IMR-90 (cell line): ENCODE data around the gene MKRN2OS. TPM values are rescaled to one million over a fixed set of nuclear protein-coding genes. Genes with fewer than 3 reads are reported as not detected.

ENCODE experiments used
- ATAC-seq: fragments of 200-7000 bp; cut with Tn5 transposase; 2 replicates; pipeline ENCODE4 v1.9.1; 2020; ENCODE audit warnings: low read depth, mild to moderate bottlenecking, moderate library complexity
- Bru-seq: library from RNA; stranded (reverse); fragments of 400-500 nt; gene quantifications from one replicate; lab custom pipeline; 2021; lab: Mats Ljungman, UMichigan
- BruChase-seq, 2 experiments: library from RNA; stranded (reverse); fragments of 400-500 nt; gene quantifications; one replicate each; lab custom pipeline; 2021; lab: Mats Ljungman, UMichigan
- BruUV-seq: library from RNA; stranded (reverse); fragments of 400-500 nt; replicated peaks from 2 replicates; lab custom pipeline; 2021; lab: Mats Ljungman, UMichigan
- CTCF ChIA-PET: fragments of 300-600 bp; formaldehyde crosslinking; extraction: SDS; loops from one replicate; lab custom pipeline; 2021; ENCODE audit warnings: antibody characterized with exemption; lab: Yijun Ruan, JAX
- POLR2A ChIA-PET: fragments of 300-600 bp; sonication (Branson Sonifier 250); formaldehyde crosslinking; loops from one replicate; lab custom pipeline; 2022; ENCODE audit warnings: antibody characterized with exemption; ENCODE audit not compliant: unreplicated experiment; lab: Charles Lee
- DNase-seq: peaks from one replicate; pipeline ENCODE4 v3.0.0; 2013
- H2AFZ ChIP-seq: replicated peaks from 2 replicates; pipeline ENCODE3; 2013; ENCODE audit warnings: low read length, mild to moderate bottlenecking; ENCODE audit not compliant: poor library complexity
- H2AK5ac ChIP-seq: 2 replicates; pipeline ENCODE4 v1.6.1; 2013; ENCODE audit warnings: low read depth, low read length, inconsistent platforms
- H2AK9ac ChIP-seq: replicated peaks from 2 replicates; pipeline ENCODE3; 2013; ENCODE audit warnings: mild to moderate bottlenecking, low read depth, low read length, moderate library complexity; ENCODE audit not compliant: poor library complexity
- H2BK120ac ChIP-seq: 2 replicates; pipeline ENCODE4 v1.6.1; 2013; ENCODE audit warnings: low read depth, low read length, inconsistent platforms
- H2BK15ac ChIP-seq: 3 replicates; pipeline ENCODE4 v1.6.1; 2013; ENCODE audit warnings: low read depth, low read length, inconsistent platforms
- H2BK20ac ChIP-seq: 2 replicates; pipeline ENCODE4 v1.6.1; 2013; ENCODE audit warnings: low read depth, mild to moderate bottlenecking, inconsistent platforms, low read length, moderate library complexity
- H2BK5ac ChIP-seq: 2 replicates; pipeline ENCODE4 v1.6.1; 2013; ENCODE audit warnings: mild to moderate bottlenecking, low read depth, low read length, inconsistent platforms; ENCODE audit not compliant: poor library complexity, severe bottlenecking
- H3K14ac ChIP-seq: replicated peaks from 2 replicates; pipeline ENCODE4 v1.6.1; 2013; ENCODE audit warnings: low read depth, low read length, inconsistent platforms
- H3K18ac ChIP-seq: 2 replicates; pipeline ENCODE4 v1.6.1; 2013; ENCODE audit warnings: low read depth, low read length, control low read depth
- H3K23ac ChIP-seq: 2 replicates; pipeline ENCODE4 v1.6.1; 2013; ENCODE audit warnings: low read depth, low read length, inconsistent platforms
- H3K27ac ChIP-seq: 2 replicates; pipeline ENCODE4 v1.5.1; 2013; ENCODE audit warnings: mild to moderate bottlenecking, control low read depth, low read length; ENCODE audit not compliant: insufficient read depth
- H3K27me3 ChIP-seq: 2 replicates; pipeline ENCODE4 v1.6.1; 2013; ENCODE audit warnings: low read length; ENCODE audit not compliant: control insufficient read depth, insufficient read depth
- H3K36me3 ChIP-seq: 2 replicates; pipeline ENCODE4 v1.6.1; 2013; ENCODE audit warnings: low read length, mixed read lengths; ENCODE audit not compliant: control insufficient read depth, insufficient read depth
- H3K4ac ChIP-seq: 2 replicates; pipeline ENCODE4 v1.6.1; 2013; ENCODE audit warnings: low read depth, low read length, inconsistent platforms
- H3K4me1 ChIP-seq: 2 replicates; pipeline ENCODE4 v1.6.1; 2013; ENCODE audit warnings: low read length, mixed read lengths; ENCODE audit not compliant: control insufficient read depth, insufficient read depth
- H3K4me2 ChIP-seq: 2 replicates; pipeline ENCODE4 v1.6.1; 2013; ENCODE audit warnings: low read depth, mild to moderate bottlenecking, control low read depth, low read length, moderate library complexity
- H3K4me3 ChIP-seq: 2 replicates; pipeline ENCODE4 v1.5.1; 2013; ENCODE audit warnings: low read depth, mild to moderate bottlenecking, control low read depth, low read length, moderate library complexity; ENCODE audit not compliant: insufficient read depth
- H3K56ac ChIP-seq: 2 replicates; pipeline ENCODE4 v1.6.1; 2013; ENCODE audit warnings: low read length, inconsistent platforms; ENCODE audit not compliant: insufficient read depth; ENCODE audit errors: extremely low read depth
- H3K79me1 ChIP-seq, 2 experiments: 2 replicates each; pipeline ENCODE4 v1.6.1; 2013; ENCODE audit warnings: low read length in 2 of 2, inconsistent platforms in 1 of 2, low read depth in 1 of 2
- H3K9ac ChIP-seq: 2 replicates; pipeline ENCODE4 v1.6.1; 2013; ENCODE audit warnings: low read depth, low read length, control low read depth
- H3K9me1 ChIP-seq: 2 replicates; pipeline ENCODE4 v1.6.1; 2013; ENCODE audit warnings: low read length, inconsistent platforms; ENCODE audit not compliant: insufficient read depth
- H3K9me3 ChIP-seq: 2 replicates; pipeline ENCODE4 v1.6.1; 2013; ENCODE audit warnings: low read length; ENCODE audit not compliant: control insufficient read depth, insufficient read depth
- H4K20me1 ChIP-seq: 2 replicates; pipeline ENCODE4 v1.6.1; 2013; ENCODE audit warnings: low read length, inconsistent platforms; ENCODE audit not compliant: insufficient read depth
- H4K5ac ChIP-seq: 2 replicates; pipeline ENCODE4 v1.6.1; 2013; ENCODE audit warnings: mild to moderate bottlenecking, low read depth, low read length, control low read depth
- H4K8ac ChIP-seq, 2 experiments: 2 replicates each; pipeline ENCODE4 v1.6.1; 2013; ENCODE audit warnings: low read depth in 2 of 2, low read length in 2 of 2, control low read depth in 1 of 2, inconsistent platforms in 1 of 2
- H4K91ac ChIP-seq: 2 replicates; pipeline ENCODE4 v1.6.1; 2013; ENCODE audit warnings: low read depth, low read length, inconsistent platforms; ENCODE audit not compliant: insufficient read depth
- BHLHE40 ChIP-seq: fragments of 150-350 bp; IDR thresholded peaks from 2 replicates; pipeline ENCODE4 v1.6.1; 2016; ENCODE audit warnings: mild to moderate bottlenecking, low read depth, low read length
- CEBPB ChIP-seq: IDR thresholded peaks from 2 replicates; pipeline ENCODE4 v1.6.1; 2012; ENCODE audit warnings: low read depth, low read length, improper control_type of control experiment
- CHD1 ChIP-seq: IDR thresholded peaks from 2 replicates; pipeline ENCODE4 v1.6.1; 2012; ENCODE audit warnings: low read depth, low read length, improper control_type of control experiment
- FOS ChIP-seq: fragments of 150-350 bp; IDR thresholded peaks from 2 replicates; pipeline ENCODE4 v1.6.1; 2016; ENCODE audit warnings: low read depth, low read length
- MAFK ChIP-seq: IDR thresholded peaks from 2 replicates; pipeline ENCODE4 v1.6.1; 2012; ENCODE audit warnings: low read depth, low read length, improper control_type of control experiment
- MAZ ChIP-seq: IDR thresholded peaks from 2 replicates; pipeline ENCODE4 v1.6.1; 2012; ENCODE audit warnings: low read depth, mild to moderate bottlenecking, low read length, improper control_type of control experiment, moderate library complexity, borderline replicate concordance
- MXI1 ChIP-seq: IDR thresholded peaks from 2 replicates; pipeline ENCODE4 v1.6.1; 2012; ENCODE audit warnings: low read depth, mild to moderate bottlenecking, low read length, moderate library complexity, borderline replicate concordance
- NFE2L2 ChIP-seq: fragments of 150-350 bp; IDR thresholded peaks from 2 replicates; pipeline ENCODE4 v1.6.1; 2016; ENCODE audit warnings: low read depth, mild to moderate bottlenecking, low read length
- RCOR1 ChIP-seq: IDR thresholded peaks from 2 replicates; pipeline ENCODE4 v1.6.1; 2012; ENCODE audit warnings: mild to moderate bottlenecking, low read length, improper control_type of control experiment; ENCODE audit not compliant: insufficient replicate concordance
- RFX5 ChIP-seq: IDR thresholded peaks from 2 replicates; pipeline ENCODE4 v1.8.0; 2012; ENCODE audit warnings: low read depth, mild to moderate bottlenecking, low read length, moderate library complexity
- SMC3 ChIP-seq: fragments of 150-350 bp; IDR thresholded peaks from 2 replicates; pipeline ENCODE4 v1.6.1; 2016; ENCODE audit warnings: low read depth, mild to moderate bottlenecking, antibody characterized with exemption, low read length, moderate library complexity
- WGBS, 2 experiments: methylation state at CpG; one replicate each; pipeline versions ENCODE4 v1.1.5 to v1.1.7; 2013; ENCODE audit warnings: missing lambda C conversion rate in 2 of 2; ENCODE audit not compliant: insufficient read length in 1 of 2; ENCODE audit errors: extremely low coverage in 2 of 2; 5-methylcytosine and 5-hydroxymethylcytosine counted together
- dilution Hi-C: fragments of 300-500 bp; cut with HindIII; formaldehyde crosslinking; loops from one replicate; pipeline ENCODE4 v1.14.3; 2018; ENCODE audit warnings: low sequenced_read_pairs; ENCODE audit not compliant: unreplicated experiment
- in situ Hi-C: fragments of 300-500 bp; cut with MboI; formaldehyde crosslinking; loops from 3 replicates; pipeline ENCODE4 v1.14.3; 2019; ENCODE audit warnings: low sequenced_read_pairs, inconsistent platforms, mixed read lengths
- intact Hi-C: fragments of 100-400 bp; cut with micrococcal nuclease; formaldehyde crosslinking; loops from 2 replicates; pipeline ENCODE4 v1.10.0; 2022
- long read RNA-seq: library from polyadenylated mRNA; unstranded; transcript quantifications from one replicate; pipeline ENCODE4 v2.0.0, GENCODE V29; 2021; ENCODE audit not compliant: unreplicated experiment
- polyA plus RNA-seq, 3 experiments: library from polyadenylated mRNA; depleted of rRNA; stranded (reverse); fragments of >200 nt; gene quantifications; 2 replicates each; pipeline ENCODE4 v1.2.3, GENCODE V29; 2012; ENCODE audit warnings: low replicate concordance in 1 of 3
- total RNA-seq: library from RNA; depleted of rRNA; stranded (reverse); fragments of >200 nt; gene quantifications from 2 replicates; pipeline ENCODE4 v1.2.3, GENCODE V29; 2012; rRNA removed
- TF ChIP-seq, protein P1 (sequence below): fragments of 150-350 bp; IDR thresholded peaks from 2 replicates; pipeline ENCODE4 v1.6.1; 2017; ENCODE audit warnings: mild to moderate bottlenecking, antibody characterized with exemption, low read length, low read depth
- TF ChIP-seq, protein P2 (sequence below): fragments of 150-350 bp; IDR thresholded peaks from 2 replicates; pipeline ENCODE4 v1.6.1; 2016; ENCODE audit warnings: low read depth, mild to moderate bottlenecking, low read length, moderate library complexity, borderline replicate concordance
- TF ChIP-seq, protein P3 (sequence below): conservative IDR thresholded peaks from 2 replicates; pipeline ENCODE4 v1.5.1; 2012; ENCODE audit warnings: mild to moderate bottlenecking, low read depth, low read length, improper control_type of control experiment

MKRN2OS gene, protein sequence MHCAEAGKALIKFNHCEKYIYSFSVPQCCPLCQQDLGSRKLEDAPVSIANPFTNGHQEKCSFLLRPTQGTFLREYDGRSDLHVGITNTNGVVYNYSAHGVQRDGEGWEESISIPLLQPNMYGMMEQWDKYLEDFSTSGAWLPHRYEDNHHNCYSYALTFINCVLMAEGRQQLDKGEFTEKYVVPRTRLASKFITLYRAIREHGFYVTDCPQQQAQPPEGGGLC
- total RNA-seq = not detected in 2 replicates
- polyA plus RNA-seq (2012; rRNA removed) = not detected in 2 replicates
- not detected in 2 replicates for polyA plus RNA-seq (2012; cell fraction: cytosol; rRNA removed)
- polyA plus RNA-seq (2012; cell fraction: nucleus; rRNA removed; ENCODE audit: low replicate concordance) = not detected in 2 replicates
- not detected for Bru-seq, nascent RNA
- BruChase-seq, experiment 1, labeled RNA remaining after a 6-hour chase = percentile 15 among the genes with signal in this experiment
- BruChase-seq, experiment 2, labeled RNA remaining after a 2-hour chase = not detected
- long read RNA-seq, partial matches to known transcripts = 0 of 1 reads
- long read RNA-seq, other reads (novel, unspliced or antisense) = 1 of 1 reads

DNA sequence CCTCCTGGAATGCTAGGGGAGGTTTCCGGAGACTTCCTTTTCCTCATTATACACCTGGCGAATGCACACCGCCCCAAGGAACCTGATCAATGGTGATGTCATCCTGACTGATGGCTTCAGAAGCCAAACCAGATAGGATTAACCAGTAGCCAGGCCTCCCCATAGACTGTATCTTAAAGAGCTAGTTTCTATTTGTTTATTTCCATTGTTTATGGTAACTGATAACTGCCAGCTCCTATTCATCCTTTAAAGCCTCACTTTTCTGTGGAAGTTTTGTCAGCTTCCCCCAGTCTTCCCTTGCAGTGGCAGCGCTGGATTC is at the start of gene MKRN2OS:
MKRN2OS (minus strand) TSS at position 27 of the 319 bp plus-strand sequence. CDS start 35 bp downstream, outside the sequence.
- no CpG with 5 or more reads among the region's 4 CpGs for WGBS, 2 experiments
- no peak within 1 kb of the TSS for H3K14ac ChIP-seq
- no peak within 1 kb of the TSS for H4K91ac ChIP-seq
- ChIA-PET POLR2A (no interaction called here), CTCF (interaction anchor here (1.3 kb wide), 1 partner anchor 50 kb away, joined by 4 read pairs; no protein-coding TSS in a partner anchor)
- in situ Hi-C loops (no loop called here), dilution Hi-C loops (no loop called here), intact Hi-C loops (no loop called here)
- H2BK20ac ChIP-seq = no peak within 1 kb of the TSS
- no peaks in the 10 kb centered on the region for H3K9me3 ChIP-seq
- H3K4me2 ChIP-seq = no peak within 1 kb of the TSS
- H2AK5ac ChIP-seq = no peak within 1 kb of the TSS
- no peak within 1 kb of the TSS for H2BK5ac ChIP-seq
- no peak within 1 kb of the TSS for H4K5ac ChIP-seq
- no peaks in the 10 kb centered on the region for H3K4me1 ChIP-seq
- no peak within 1 kb of the TSS for H2AFZ ChIP-seq
- no TSS peak for BruUV-seq
- no peak within 1 kb of the TSS for H3K27ac ChIP-seq
- H4K8ac ChIP-seq = no peak within 1 kb of the TSS
- ATAC-seq (peak; percentile 56), DNase-seq (peak; percentile 4)
- no peak within 1 kb of the TSS for H3K56ac ChIP-seq
- H3K9me1 ChIP-seq = no peaks in the 10 kb centered on the region
- H3K4me3 ChIP-seq = no peak within 1 kb of the TSS
- no peak within 1 kb of the TSS for H3K23ac ChIP-seq
- no peak within 1 kb of the TSS for H2BK120ac ChIP-seq
- H3K27me3 ChIP-seq = no peaks in the 10 kb centered on the region
- no peaks in the 10 kb centered on the region for H4K20me1 ChIP-seq
- H3K18ac ChIP-seq = no peak within 1 kb of the TSS
- no peak within 1 kb of the TSS for H3K9ac ChIP-seq
- 0 out of 2 replicates have a peak, but pooled peaks cover under 1% of the 10 kb centered on the region for H3K36me3 ChIP-seq
- H2BK15ac ChIP-seq = no peak within 1 kb of the TSS
- H2AK9ac ChIP-seq = no peak within 1 kb of the TSS
- H3K4ac ChIP-seq = no peak within 1 kb of the TSS
- H3K79me1 ChIP-seq = no peaks in the 10 kb centered on the region
- TF ChIP-seq CHD1 = no peak
- TF ChIP-seq NFE2L2 = no peak
- TF ChIP-seq MXI1 = no peak
- TF ChIP-seq MAFK = no peak
- no peak for TF ChIP-seq CEBPB
- TF ChIP-seq FOS = no peak
- no peak for TF ChIP-seq RCOR1
- TF ChIP-seq, protein P1, sequence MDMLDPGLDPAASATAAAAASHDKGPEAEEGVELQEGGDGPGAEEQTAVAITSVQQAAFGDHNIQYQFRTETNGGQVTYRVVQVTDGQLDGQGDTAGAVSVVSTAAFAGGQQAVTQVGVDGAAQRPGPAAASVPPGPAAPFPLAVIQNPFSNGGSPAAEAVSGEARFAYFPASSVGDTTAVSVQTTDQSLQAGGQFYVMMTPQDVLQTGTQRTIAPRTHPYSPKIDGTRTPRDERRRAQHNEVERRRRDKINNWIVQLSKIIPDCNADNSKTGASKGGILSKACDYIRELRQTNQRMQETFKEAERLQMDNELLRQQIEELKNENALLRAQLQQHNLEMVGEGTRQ = no peak
- no peak for TF ChIP-seq MAZ
- no peak for TF ChIP-seq SMC3
- TF ChIP-seq, protein P2, sequence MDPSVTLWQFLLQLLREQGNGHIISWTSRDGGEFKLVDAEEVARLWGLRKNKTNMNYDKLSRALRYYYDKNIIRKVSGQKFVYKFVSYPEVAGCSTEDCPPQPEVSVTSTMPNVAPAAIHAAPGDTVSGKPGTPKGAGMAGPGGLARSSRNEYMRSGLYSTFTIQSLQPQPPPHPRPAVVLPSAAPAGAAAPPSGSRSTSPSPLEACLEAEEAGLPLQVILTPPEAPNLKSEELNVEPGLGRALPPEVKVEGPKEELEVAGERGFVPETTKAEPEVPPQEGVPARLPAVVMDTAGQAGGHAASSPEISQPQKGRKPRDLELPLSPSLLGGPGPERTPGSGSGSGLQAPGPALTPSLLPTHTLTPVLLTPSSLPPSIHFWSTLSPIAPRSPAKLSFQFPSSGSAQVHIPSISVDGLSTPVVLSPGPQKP = no peak
- TF ChIP-seq BHLHE40 = no peak
- no peak for TF ChIP-seq RFX5
- TF ChIP-seq, protein P3, sequence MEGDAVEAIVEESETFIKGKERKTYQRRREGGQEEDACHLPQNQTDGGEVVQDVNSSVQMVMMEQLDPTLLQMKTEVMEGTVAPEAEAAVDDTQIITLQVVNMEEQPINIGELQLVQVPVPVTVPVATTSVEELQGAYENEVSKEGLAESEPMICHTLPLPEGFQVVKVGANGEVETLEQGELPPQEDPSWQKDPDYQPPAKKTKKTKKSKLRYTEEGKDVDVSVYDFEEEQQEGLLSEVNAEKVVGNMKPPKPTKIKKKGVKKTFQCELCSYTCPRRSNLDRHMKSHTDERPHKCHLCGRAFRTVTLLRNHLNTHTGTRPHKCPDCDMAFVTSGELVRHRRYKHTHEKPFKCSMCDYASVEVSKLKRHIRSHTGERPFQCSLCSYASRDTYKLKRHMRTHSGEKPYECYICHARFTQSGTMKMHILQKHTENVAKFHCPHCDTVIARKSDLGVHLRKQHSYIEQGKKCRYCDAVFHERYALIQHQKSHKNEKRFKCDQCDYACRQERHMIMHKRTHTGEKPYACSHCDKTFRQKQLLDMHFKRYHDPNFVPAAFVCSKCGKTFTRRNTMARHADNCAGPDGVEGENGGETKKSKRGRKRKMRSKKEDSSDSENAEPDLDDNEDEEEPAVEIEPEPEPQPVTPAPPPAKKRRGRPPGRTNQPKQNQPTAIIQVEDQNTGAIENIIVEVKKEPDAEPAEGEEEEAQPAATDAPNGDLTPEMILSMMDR = no peak
